ENCODE results near the gene APP. TPM values are rescaled to one million over a fixed set of nuclear protein-coding genes. Genes with fewer than 3 reads are reported as not detected.

Gene APP
- total RNA-seq, 2 donors from 2014 or later, result 410 to 411 TPM

DNA sequence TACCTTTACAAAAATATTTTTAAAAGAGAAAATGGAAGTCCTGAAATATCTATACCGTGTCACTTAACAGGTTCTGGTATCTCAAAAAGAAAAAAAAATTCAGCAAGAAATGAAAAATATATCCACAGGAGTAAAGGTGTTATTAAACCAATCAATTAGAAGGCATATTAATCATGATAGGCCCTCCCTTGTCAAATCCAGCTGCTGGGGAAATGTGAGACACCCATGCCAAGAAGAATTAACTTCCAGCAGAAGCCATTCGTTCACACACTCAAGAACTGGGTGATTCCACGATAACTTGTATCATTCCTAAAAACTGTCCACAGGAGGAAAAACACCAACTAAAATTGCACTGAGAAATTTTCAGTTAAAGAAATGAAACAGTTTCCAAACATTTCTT lies 57.6 kb downstream of the APP start:
- intact Hi-C loops (cut with DNase I), result no loop called here
- no peak for DNase-seq (ENCODE audit: low spot score)

DNA sequence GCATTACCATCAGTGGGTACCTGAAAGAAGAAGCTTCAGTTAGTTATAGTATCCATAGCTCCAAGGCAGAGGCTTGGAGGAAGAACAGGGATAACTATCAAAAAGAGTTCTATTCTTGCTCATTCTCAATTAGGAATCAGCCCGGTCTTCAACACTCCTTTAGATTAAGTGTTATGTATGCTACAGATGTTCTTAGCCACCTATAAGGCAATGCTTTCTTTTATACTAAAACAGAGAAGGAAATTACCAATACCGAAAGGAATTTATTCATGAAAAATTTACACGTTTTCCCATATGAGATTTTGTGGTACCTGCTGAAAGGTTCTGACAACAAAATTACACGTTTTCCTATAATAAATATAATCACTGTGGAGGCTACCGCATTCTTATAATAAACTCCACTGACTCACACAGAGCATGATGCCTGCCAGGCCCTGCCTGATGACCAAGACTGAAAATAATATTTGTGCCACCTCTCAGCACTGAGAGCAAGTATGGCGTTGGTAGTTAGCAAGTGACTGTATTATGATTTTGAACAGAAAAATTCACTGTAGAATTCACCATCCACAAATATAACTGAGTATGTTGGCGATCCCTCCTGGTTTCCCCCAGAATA lies 58.3 kb downstream of the APP start:
- intact Hi-C loops (cut with DNase I), result no loop called here
- no peak for DNase-seq (ENCODE audit: low spot score)

DNA sequence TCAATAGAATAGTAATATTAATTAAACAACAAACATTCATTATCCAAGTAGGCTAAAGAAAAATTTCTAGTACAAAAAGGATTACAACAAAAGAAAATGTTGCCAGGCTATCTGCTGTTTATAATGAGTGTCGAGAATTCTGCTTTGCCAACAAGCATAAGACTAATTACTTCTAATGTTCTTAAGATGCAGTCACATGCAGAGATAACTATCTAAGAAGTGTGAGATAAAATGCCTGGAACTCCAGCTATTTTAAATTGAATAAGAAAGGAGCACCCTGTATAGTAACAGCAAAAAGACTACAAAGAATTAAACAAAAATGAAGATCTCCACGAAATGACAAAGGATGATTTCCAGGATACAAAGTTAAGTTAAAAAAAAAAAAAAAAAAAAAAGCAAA lies 59.9 kb downstream of the APP start:
- intact Hi-C loops (cut with DNase I), result no loop called here

DNA sequence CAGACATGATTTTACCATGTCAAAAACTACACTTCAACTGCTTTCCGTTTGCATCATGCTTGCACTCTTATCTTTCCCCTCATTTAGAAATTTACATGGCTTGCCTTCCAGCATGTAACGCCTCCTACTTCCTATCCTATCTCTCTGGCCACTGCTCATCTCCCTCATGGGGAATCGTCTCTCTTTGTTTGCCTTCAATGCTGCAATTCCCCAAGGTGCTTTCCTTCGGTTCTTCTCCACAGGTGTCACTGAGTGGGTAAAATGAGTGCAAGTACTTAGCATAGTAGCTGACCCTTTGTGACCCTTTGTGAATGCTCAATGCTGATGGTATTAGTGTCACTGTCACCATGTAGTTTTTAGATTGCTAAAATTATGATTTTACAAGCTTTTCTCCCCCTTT lies 63.1 kb downstream of the APP start:
- intact Hi-C loops (cut with DNase I), result no loop called here
- DNase-seq (ENCODE audit: low spot score), result no peak

More for the DNA sequence above, 59.9 kb downstream of the APP start:
- DNase-seq (ENCODE audit: low spot score), result no peak

DNA sequence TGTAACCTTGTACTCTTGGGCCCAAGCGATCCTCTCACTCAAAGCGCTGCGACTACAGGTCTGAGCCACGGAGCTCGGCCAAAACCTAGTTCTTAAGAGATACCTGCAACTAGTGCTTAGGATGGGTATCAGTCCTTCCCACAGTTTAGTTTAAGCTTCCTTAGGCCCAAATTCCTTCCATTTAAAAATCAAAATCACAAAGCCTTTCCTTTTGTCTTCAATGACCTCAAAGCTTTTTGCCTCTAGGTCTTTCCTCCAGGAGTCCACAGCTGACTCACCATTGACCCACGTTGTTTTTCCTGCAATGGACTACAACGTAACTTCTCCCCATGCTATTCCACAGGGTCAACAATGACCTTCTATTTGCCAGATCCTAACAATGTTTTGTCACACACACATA lies 64.0 kb downstream of the APP start:
- intact Hi-C loops (cut with DNase I), result no loop called here
- no peak for DNase-seq (ENCODE audit: low spot score)

DNA sequence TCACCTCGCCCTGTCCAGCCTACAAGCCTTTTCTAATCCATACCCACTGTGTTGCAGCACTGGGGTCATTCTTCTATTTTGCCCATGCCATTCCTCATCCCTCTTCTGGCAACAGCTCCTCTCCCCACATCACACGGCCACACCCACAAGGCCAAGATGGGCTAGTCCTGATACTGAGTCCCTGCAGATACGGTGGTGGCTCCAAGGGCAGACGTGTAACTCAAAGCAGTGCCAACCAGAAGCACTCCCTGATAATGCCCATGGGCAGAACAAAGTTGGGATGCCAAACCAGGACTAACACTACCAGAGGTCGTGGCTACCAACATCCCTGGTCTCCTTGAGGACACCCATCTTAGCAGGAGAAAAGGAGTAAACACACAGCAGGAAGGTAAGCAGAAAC lies 64.8 kb downstream of the APP start:
- intact Hi-C loops (cut with DNase I), result no loop called here
- DNase-seq (ENCODE audit: low spot score), result no peak

DNA sequence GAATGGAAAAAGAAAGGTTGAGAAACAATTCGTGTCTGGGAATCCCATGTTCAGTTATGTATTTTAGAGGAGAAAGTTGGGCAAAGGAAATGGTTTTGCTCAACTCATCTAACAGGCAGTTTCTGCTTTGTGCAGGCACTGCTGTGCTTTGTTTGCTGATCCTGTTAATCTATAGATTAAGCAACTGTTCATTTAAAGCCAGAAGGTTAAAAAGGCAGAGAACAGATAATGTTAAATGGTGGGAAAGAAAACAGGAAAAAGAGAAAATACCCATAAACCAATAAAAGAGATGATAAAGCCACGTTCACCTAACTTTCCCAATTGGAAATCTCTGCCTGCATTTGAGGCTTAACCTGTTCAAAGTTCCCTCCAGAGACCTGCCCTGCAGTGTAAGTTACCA lies 70.0 kb downstream of the APP start:
- no peak for DNase-seq (ENCODE audit: low spot score)
- intact Hi-C loops (cut with DNase I), result no loop called here

DNA sequence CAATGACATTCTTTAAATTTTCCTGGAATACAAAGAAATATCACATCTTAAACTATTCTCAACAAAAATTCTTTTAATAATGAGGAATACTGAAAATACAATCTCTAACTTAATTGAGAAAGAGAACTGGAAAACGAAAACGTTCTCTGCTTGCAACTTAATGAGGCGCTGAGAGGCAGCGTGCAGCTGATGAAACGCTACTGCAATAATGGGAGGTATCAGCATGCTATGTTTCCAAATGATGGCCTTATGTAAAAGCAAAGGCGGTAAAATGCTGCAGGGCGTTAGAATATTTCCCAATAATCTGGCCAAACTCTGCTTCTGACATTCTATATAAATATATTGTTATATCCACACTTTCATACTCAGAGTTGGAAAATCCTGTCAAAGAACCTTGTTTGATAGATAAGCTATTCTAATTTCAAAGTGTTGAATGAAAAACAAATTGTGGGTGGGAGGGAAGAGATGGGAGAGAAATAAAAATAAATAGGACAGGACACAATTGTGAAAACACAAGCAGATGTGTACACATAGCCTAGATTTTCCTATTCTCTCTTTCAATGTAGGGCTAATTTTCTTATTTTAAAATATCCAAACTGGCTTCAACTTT lies 70.9 kb downstream of the APP start:
- no peak for DNase-seq (ENCODE audit: low spot score)
- intact Hi-C loops (cut with DNase I), result no loop called here

DNA sequence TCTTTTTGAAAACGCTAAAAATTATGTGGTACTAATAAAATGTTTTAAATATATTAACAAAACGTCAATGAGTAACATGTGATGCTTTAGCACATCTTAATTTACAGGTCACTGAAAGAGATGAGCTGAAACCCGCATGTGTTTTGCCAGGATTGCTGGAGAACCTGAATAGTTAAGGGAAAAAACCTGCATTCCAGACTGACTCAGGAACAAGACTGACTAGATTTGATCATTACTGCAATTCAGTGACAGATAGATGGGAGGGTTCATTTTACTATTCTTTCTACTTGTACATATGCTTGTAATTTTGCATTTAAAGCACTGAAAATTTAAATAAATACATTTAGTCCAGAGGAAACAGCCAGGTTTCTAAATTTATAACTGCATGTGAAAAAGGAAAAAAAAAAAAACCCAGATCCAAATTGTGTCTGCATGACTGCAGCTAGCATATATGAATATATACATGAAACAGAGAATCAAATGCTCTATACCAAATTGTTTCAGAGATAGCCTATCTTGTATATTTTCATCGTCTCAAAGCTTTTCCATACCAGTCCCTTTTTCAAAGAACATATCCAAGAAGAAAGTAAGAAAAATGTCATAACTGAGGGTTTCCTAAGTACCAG lies 71.7 kb downstream of the APP start:
- intact Hi-C loops (cut with DNase I), result no loop called here
- no peak for DNase-seq (ENCODE audit: low spot score)

DNA sequence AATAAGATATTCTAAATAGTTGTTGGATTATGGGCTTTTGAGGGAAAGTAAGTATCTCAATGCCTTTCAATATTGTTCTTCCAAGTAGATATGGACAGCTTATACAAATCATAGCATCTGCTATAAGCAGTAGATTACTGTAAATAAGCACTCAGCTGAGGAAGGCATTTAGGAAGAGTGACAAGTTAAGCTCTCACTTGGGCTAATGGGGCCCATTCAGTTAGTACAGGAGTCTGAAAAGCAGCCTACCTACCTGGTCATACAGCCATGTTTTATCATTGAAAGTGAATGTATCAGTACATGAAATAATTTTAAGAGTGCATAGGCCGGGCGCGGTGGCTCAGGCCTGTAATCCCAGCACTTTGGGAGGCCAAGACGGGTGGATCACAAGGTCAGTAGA lies 73.1 kb downstream of the APP start:
- DNase-seq (ENCODE audit: low spot score), result no peak
- intact Hi-C loops (cut with DNase I), result no loop called here

DNA sequence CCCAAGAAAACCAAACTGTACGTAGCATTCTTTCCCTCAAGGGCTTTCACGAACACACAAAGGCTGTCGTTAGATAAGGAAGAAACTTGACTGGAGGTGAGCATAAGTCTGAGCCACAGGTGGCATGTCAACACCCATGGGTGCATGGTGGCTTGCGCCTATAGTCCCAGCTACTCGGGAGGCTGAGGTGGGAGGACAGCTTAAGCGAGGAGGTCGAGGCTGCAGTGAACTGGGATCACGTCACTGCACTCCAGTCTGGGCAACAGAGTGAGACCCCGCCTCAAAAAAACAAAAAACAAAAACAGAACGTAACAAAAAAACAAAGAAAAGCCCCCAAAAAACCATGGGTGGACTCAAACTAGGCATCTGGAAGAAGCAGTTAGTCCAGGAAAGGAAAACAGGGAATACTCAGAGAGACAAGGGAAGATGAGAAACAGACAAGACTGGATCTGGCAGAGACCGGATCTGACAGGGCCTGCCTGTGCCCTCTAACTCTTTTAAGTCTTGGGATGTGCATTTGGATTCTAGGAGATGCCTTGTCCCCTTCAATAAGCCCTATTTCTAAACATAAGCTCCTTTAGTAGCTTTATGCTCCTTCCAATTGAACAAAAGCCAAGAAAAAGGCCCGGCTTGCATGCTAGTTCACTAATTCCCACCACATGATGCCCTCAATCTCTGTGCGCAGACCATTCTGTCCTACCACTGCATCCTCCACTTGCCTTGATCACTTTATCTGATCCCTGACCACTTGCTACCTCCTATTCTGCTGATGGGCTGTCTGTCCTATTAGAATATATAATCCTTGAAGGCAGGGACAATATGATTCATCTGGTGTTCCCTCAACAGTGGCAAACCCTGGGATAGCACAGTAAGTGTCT lies 73.8 kb downstream of the APP start:
- DNase-seq (ENCODE audit: low spot score), result no peak
- intact Hi-C loops (cut with DNase I), result no loop called here

DNA sequence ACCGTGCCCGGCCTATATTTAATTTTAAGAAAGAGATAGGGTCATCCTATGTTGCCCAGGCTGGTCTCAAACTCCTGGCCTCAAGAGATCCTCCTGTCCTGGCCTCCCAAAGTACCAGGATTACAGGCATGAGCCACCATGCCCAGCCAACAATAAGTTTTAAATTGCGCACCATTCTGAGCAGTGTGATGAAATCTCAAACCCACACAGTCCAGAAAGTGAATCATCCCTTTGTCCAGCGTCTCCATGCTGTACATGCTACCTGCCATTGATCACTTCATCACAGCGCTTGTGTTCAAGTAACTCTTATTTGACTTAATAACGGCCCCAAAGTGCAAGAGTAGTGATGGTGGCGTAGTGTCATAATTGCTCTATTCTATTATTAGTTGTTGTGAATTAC lies 75.4 kb downstream of the APP start:
- no peak for DNase-seq (ENCODE audit: low spot score)
- intact Hi-C loops (cut with DNase I), result no loop called here

DNA sequence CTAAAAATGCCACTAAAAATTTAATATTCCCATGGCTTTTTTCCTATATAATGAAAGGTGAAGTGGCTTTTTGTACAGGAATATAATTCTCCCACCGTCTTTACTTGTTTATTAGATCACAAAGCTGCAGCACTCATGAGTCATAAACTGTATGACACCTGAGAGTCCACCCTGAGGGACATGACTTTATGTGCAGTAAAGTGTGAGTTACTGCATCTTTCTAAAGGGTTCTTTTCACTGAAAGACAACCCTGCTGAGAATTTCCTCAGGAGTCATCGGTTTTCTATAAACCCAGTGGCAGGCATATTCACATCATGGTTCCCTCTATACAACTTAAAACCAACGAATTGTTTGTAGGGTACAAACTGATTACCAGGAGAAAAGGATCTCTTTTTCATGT lies 77.4 kb downstream of the APP start:
- intact Hi-C loops (cut with DNase I), result no loop called here
- no peak for DNase-seq (ENCODE audit: low spot score)

DNA sequence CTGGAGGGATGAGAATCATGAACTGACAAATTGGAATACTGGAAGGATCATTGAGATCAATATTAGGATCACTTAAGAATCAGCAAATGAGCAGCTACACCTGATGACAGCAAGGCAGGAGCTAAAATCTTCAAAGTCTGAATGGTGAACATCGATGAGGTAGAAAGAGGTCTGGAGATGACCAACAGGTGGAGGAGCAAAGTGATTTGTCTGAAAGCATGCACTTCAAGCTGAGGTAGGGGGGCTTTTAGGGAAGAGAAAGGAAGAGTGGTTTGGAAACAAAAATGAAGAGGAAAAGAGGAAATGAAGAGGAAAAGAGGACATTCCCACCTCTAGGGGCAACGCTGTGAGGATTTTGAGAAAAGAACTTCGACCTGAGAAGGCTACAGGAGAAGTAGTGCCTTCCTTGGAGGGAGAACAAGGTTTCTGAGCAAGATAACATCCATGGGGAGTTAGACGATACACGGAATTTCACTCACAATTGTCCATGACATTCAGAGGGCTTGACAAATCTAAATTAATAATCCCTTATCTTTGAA lies 79.0 kb downstream of the APP start:
- intact Hi-C loops (cut with DNase I), result no loop called here

DNA sequence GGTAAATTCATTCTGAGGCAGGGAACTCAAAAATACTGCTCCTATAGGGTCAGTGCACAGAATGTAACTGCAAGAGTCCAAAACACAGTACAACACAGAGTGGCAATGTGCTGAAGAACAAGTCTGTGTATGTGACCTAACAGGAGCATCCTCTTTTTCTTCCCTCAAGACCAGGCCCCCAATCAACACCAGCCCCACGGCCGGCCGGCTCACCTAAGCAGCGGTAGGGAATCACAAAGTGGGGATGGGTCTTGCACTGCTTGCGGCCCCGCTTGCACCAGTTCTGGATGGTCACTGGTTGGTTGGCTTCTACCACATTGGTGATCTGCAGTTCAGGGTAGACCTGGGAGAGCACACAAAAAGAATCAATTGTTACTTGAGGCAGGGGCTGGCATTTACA lies 80.8 kb downstream of the APP start:
- DNase-seq (ENCODE audit: low spot score), result no peak
- intact Hi-C loops (cut with DNase I), result no loop called here

More for the DNA sequence above, 79.0 kb downstream of the APP start:
- DNase-seq (ENCODE audit: low spot score), result no peak

DNA sequence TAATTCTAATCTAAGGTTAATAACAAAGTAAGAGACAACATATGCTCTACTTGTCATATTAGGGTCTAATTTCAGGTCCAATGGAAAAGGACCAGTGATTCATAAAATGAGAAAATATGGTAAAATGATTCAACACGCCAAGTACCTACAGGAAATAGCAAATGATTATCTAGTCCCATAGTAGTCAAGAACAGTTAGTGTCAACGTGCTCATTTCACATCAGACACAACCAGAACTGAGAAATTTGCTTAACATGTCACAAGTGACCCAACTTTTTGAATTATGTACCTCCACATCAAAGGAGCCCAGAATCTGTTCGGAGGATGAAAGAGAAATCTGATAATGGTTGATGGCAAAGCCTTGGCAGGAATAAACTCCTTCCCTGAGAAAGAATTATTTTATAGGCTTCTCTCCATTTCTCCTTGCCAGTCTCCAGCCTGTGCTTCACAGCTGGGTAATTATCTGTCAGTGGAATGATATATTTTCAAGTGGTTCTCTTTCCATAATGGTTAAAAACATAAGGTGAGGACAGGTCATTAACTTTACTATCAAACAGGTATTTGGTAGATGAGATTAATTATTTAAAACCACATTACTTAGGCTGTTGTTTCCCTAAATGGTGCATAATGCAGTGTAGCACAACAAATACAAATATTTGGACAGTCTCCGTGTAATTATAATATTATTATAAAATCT lies 83.2 kb downstream of the APP start:
- intact Hi-C loops (cut with DNase I), result no loop called here

DNA sequence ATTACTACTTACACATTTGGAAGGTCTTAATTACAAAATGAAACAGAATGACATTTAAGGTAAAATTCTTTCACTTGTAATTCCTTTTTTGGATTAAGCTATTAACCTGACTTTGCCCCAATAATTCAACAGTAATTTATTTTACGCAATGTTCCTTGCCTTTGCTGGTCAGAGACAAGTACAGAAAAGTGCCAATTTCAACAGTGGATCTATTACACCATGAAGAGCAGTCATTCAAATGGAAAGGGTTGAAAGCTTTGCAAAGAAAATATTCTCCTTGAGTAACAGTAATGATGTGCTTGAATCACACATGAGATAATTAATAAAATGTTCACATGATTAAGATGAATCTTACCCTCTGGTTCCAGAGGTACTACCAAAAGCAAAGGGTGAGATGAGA lies 84.7 kb downstream of the APP start:
- DNase-seq (ENCODE audit: low spot score), result no peak
- intact Hi-C loops (cut with DNase I), result no loop called here

More for the DNA sequence above, 83.2 kb downstream of the APP start:
- DNase-seq (ENCODE audit: low spot score), result no peak

DNA sequence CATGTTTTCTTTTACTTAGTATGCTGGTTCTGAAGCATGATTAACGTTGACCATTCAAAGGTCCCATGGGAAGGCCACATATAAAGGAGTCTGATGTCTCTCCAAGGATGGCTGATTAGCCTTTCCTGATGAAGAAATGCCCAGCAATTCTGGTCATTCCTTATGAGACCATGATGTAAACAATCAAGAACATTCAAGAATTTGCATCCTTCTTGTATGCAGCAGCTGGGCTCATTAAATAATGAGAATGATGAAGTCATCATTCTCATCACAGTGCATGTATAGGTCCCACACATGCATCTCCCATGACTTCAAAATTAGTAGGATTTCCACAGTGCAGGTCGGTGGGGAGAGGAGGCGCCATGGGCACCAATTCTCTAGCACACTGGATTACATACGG lies 85.4 kb downstream of the APP start:
- intact Hi-C loops (cut with DNase I), result no loop called here

DNA sequence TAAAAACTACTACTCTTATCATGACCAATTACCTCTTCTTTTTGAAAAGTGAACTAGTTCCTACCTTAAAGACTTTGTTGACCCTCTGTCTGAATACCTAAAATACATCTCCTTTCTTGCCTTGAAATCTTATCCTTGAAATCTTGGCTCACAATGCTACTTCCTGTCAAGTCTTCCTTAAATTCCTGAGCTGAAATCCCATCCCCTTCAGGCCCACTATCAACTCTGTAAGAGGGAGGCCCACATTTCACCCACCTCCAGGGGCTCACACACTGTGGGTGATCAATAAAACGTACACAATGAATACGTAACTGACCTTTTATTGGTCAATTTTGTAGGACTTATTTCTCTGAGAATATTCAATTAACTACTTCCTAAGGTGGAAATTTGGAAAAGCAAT lies 88.0 kb downstream of the APP start:
- DNase-seq (ENCODE audit: low spot score), result no peak

More for the DNA sequence above, 85.4 kb downstream of the APP start:
- no peak for DNase-seq (ENCODE audit: low spot score)

More for the DNA sequence above, 88.0 kb downstream of the APP start:
- intact Hi-C loops (cut with DNase I), result no loop called here
